Coronary artery (tissue), 2 donors: ENCODE results near the gene MBD5.
A peak's percentile ranks its signal among the peaks of the same experiment; 100 is the strongest.
"Not testable (repeated sequence)": the region's sequence is repeated elsewhere in the genome, so short reads cannot be mapped to it uniquely, and the experiment has no call there.

Source experiments
- DNase-seq: peaks from one replicate; pipeline ENCODE4 v3.0.0-alpha.2; 2017; ENCODE audit warnings: low spot score
- H3K27ac ChIP-seq, 2 donors: fragments of 200-600 bp; sonication (generic); one replicate each; pipeline ENCODE4 v1.5.1; 2016 to 2019
- H3K4me3 ChIP-seq: fragments of 200-600 bp; sonication (generic); 2 replicates; pipeline ENCODE4 v1.5.1; 2016; ENCODE audit warnings: mild to moderate bottlenecking, moderate library complexity
- CTCF ChIP-seq: fragments of 200-600 bp; sonication (generic); IDR thresholded peaks from one replicate; pipeline ENCODE4 v1.5.1; 2019; ENCODE audit warnings: antibody characterized with exemption

The MBD5 gene

GRCh38 chr2:148021059-148021861 is at the start of gene MBD5:
MBD5 (plus strand) TSS chr2:148021091.
- no peak for TF ChIP-seq CTCF
- H3K27ac ChIP-seq, result peak within 1 kb of the TSS; percentile 89 to 98

GRCh38 chr2:147976102-147976501 is 44.8 kb upstream of the MBD5 start:
- Histone ChIP-seq H3K27ac (no peak overlapping the region), H3K4me3 (no peak overlapping the region)
- DNase-seq, result no peak
- TF ChIP-seq CTCF, result no peak

More at GRCh38 chr2:148021059-148021861, at the start of gene MBD5:
- H3K4me3 ChIP-seq, result peak within 1 kb of the TSS; percentile 99
- DNase-seq, result peak; percentile 76

- TF ChIP-seq CTCF, result no peak
- no peak overlapping the region for H3K4me3 ChIP-seq
- DNase-seq, result no peak
- H3K27ac ChIP-seq, result no peak overlapping the region
These were observed 43.2 kb upstream of the MBD5 start for GRCh38 chr2:147977679-147978078.

- Histone ChIP-seq H3K27ac (no peak overlapping the region), H3K4me3 (no peak overlapping the region)
- DNase-seq, result no peak
- no peak for TF ChIP-seq CTCF
These were observed 39.9 kb upstream of the MBD5 start for GRCh38 chr2:147980940-147981528.

- no peak for TF ChIP-seq CTCF
- H3K4me3 ChIP-seq, result no peak overlapping the region
These were observed 31.8 kb upstream of the MBD5 start for GRCh38 chr2:147989102-147989501.

GRCh38 chr2:147989809-147990403 is 31.0 kb upstream of the MBD5 start:
- TF ChIP-seq CTCF, result peak; percentile 59
- H3K4me3 ChIP-seq, result no peak overlapping the region
- no peak for DNase-seq
- no peak overlapping the region for H3K27ac ChIP-seq

More at GRCh38 chr2:147989102-147989501, 31.8 kb upstream of the MBD5 start:
- DNase-seq, result no peak
- no peak overlapping the region for H3K27ac ChIP-seq

- H3K27ac ChIP-seq, H3K4me3 ChIP-seq, DNase-seq: not testable (repeated sequence)
These were observed 25.9 kb upstream of the MBD5 start for GRCh38 chr2:147994965-147995364.
